Esophagus muscularis mucosa (tissue), 4 donors: ENCODE data around the gene ZNF385C. TPM values are rescaled to one million over a fixed set of nuclear protein-coding genes. Genes with fewer than 3 reads are reported as not detected.

Experiments used
- DNase-seq: peaks from one replicate; pipeline ENCODE4 v3.0.0-alpha.2; 2017; ENCODE audit errors: extremely low spot score
- H3K27ac ChIP-seq, 4 donors: fragments of 200-600 bp; sonication (generic); replicated peaks in 1 of 4; 1 replicate in 3 of 4; 2 replicates in 1 of 4; pipeline ENCODE4 v1.5.1; 2016 to 2019; ENCODE audit warnings: mild to moderate bottlenecking in 1 of 4
- H3K27me3 ChIP-seq, 4 donors: fragments of 200-600 bp; sonication (generic); one replicate each; pipeline versions ENCODE4 v1.5.1 to v1.6.0; 2016 to 2019
- H3K36me3 ChIP-seq, 4 donors: fragments of 200-600 bp; sonication (generic); one replicate each; pipeline ENCODE4 v1.5.1; 2016 to 2019
- H3K4me1 ChIP-seq, 4 donors: fragments of 200-600 bp; sonication (generic); one replicate each; pipeline ENCODE4 v1.5.1; 2016 to 2019
- H3K4me3 ChIP-seq, 4 donors: fragments of 200-600 bp; sonication (generic); 1 replicate in 2 of 4; 2 replicates in 2 of 4; pipeline ENCODE4 v1.5.1; 2016 to 2019; ENCODE audit warnings: mild to moderate bottlenecking in 4 of 4, moderate library complexity in 1 of 4
- H3K9me3 ChIP-seq, 4 donors: fragments of 200-600 bp; sonication (generic); 1 replicate in 3 of 4; 2 replicates in 1 of 4; pipeline ENCODE4 v1.5.1; 2016 to 2019
- CTCF ChIP-seq, 3 experiments: fragments of 200-600 bp in 2 of 3; fragments of 450-650 bp in 1 of 3; sonication (generic) in 2 of 3; IDR thresholded peaks; one replicate each; pipeline ENCODE4 v1.5.1; 2017 to 2019; ENCODE audit warnings: antibody characterized with exemption in 3 of 3, mild to moderate bottlenecking in 2 of 3, moderate library complexity in 1 of 3
- EP300 ChIP-seq: sonication (generic); formaldehyde crosslinking; IDR thresholded peaks from one replicate; pipeline ENCODE4 v1.6.1; 2017; ENCODE audit warnings: antibody characterized with exemption
- POLR2A ChIP-seq: fragments of 450-650 bp; IDR thresholded peaks from one replicate; pipeline ENCODE4 v1.6.1; 2017; ENCODE audit warnings: antibody characterized with exemption, moderate library complexity, mild to moderate bottlenecking, low read depth
- POLR2AphosphoS5 ChIP-seq, 2 donors: sonication (generic); formaldehyde crosslinking; IDR thresholded peaks; one replicate each; pipeline ENCODE4 v1.6.1; 2017; ENCODE audit warnings: antibody characterized with exemption in 2 of 2
- WGBS: methylation state at CpG from one replicate; pipeline ENCODE4 v1.1.5; 2018; 5-methylcytosine and 5-hydroxymethylcytosine counted together
- intact Hi-C: fragments of 100-400 bp; cut with DNase I; formaldehyde crosslinking; loops from one replicate; pipeline ENCODE4 v1.15.1; 2023
- total RNA-seq, 4 donors: library from RNA; depleted of rRNA; stranded (reverse); fragments of >200 nt; gene quantifications; one replicate each; pipeline versions ENCODE4 v1.1.0 to v1.2.1, GENCODE V29; 2016

The ZNF385C gene
- total RNA-seq, 4 donors from 2014 or later, result 0.39 to 0.42 TPM; not detected in 2

- no peak overlapping the region for H3K4me3 ChIP-seq
- peaks cover 0 to 11% (median 7%) of the 10 kb centered on the region in 4 donors for H3K4me1 ChIP-seq
- peaks cover 0 to 7% (median 0%) of the 10 kb centered on the region in 4 donors for H3K36me3 ChIP-seq
- DNase-seq, result no peak
- H3K27ac ChIP-seq, result no peak overlapping the region
- H3K27me3 ChIP-seq, result peaks cover 0 to 55% (median 6%) of the 10 kb centered on the region in 4 donors
- intact Hi-C loops, result no loop called here
- WGBS, result 81% methylated on average over 5 of the region's 5 CpGs
- no peak for TF ChIP-seq CTCF (IDR thresholded peaks at IDR 0.05)
- TF ChIP-seq POLR2A, result no peak
- no peak for TF ChIP-seq EP300
- TF ChIP-seq POLR2AphosphoS5 (IDR thresholded peaks at IDR 0.05), result no peak
- H3K9me3 ChIP-seq, result no peaks in the 10 kb centered on the region
Measured at GRCh38 chr17:42038221-42038973, 59.9 kb downstream of the ZNF385C start.

- no peaks in the 10 kb centered on the region for H3K36me3 ChIP-seq
- no peak for DNase-seq
- no peaks in the 10 kb centered on the region for H3K4me1 ChIP-seq
- WGBS, result 49% methylated on average over 5 of the region's 6 CpGs
- intact Hi-C loops, result no loop called here
- H3K9me3 ChIP-seq, result no peaks in the 10 kb centered on the region
- H3K27me3 ChIP-seq, result peaks cover 0 to 55% (median under 1%) of the 10 kb centered on the region in 4 donors
- no peak overlapping the region for H3K4me3 ChIP-seq
- H3K27ac ChIP-seq, result no peak overlapping the region
- TF ChIP-seq POLR2A (no peak), CTCF (IDR thresholded peaks at IDR 0.05) (no peak)
Measured at GRCh38 chr17:42034059-42034458, 64.2 kb downstream of the ZNF385C start.

GRCh38 chr17:42031584-42031983 lies 66.7 kb downstream of the ZNF385C start:
- H3K4me1 ChIP-seq, result peaks cover 0 to 6% (median 2%) of the 10 kb centered on the region in 4 donors
- intact Hi-C loops, result no loop called here
- H3K36me3 ChIP-seq, result no peaks in the 10 kb centered on the region
- no peak for TF ChIP-seq POLR2AphosphoS5 (IDR thresholded peaks at IDR 0.05)
- TF ChIP-seq CTCF (IDR thresholded peaks at IDR 0.05), result no peak
- TF ChIP-seq EP300, result no peak
- TF ChIP-seq POLR2A, result no peak
- peaks cover 0 to 56% (median 7%) of the 10 kb centered on the region in 4 donors for H3K27me3 ChIP-seq
- WGBS, result 44% methylated on average over 6 of the region's 6 CpGs
- DNase-seq, result no peak
- H3K9me3 ChIP-seq, result no peaks in the 10 kb centered on the region
- H3K4me3 ChIP-seq, result no peak overlapping the region
- no peak overlapping the region for H3K27ac ChIP-seq

GRCh38 chr17:42028791-42029127 lies 69.5 kb downstream of the ZNF385C start:
- no peak for TF ChIP-seq POLR2A
- no peak for TF ChIP-seq POLR2AphosphoS5 (IDR thresholded peaks at IDR 0.05)
- no peak for DNase-seq
- Histone ChIP-seq H3K27ac (no peak overlapping the region), H3K27me3 (peaks cover 0 to 42% (median 7%) of the 10 kb centered on the region in 4 donors), H3K9me3 (no peaks in the 10 kb centered on the region), H3K4me1 (peaks cover 15 to 27% (median 19%) of the 10 kb centered on the region in 4 donors), H3K36me3 (peaks cover 4 to 7% (median 5%) of the 10 kb centered on the region in 4 donors), H3K4me3 (no peak overlapping the region)
- intact Hi-C loops, result no loop called here
- WGBS, result 69% methylated on average over 7 of the region's 7 CpGs

GRCh38 chr17:42027961-42028790 lies 70.1 kb downstream of the ZNF385C start:
- WGBS, result 58% methylated on average over 9 of the region's 19 CpGs
- peaks cover 10 to 13% (median 11%) of the 10 kb centered on the region in 4 donors for H3K36me3 ChIP-seq
- intact Hi-C loops, result loop anchor here (2.0 kb wide), 1 partner anchor 89 kb away; no protein-coding TSS in a partner anchor
- H3K4me3 ChIP-seq, result no peak overlapping the region
- DNase-seq, result no peak
- H3K9me3 ChIP-seq, result no peaks in the 10 kb centered on the region
- peaks cover 0 to 36% (median 7%) of the 10 kb centered on the region in 4 donors for H3K27me3 ChIP-seq
- H3K4me1 ChIP-seq, result peaks cover 18 to 27% (median 19%) of the 10 kb centered on the region in 4 donors
- no peak overlapping the region for H3K27ac ChIP-seq
- no peak for TF ChIP-seq POLR2AphosphoS5 (IDR thresholded peaks at IDR 0.05)
- TF ChIP-seq EP300, result no peak
- TF ChIP-seq POLR2A, result no peak
- TF ChIP-seq CTCF (IDR thresholded peaks at IDR 0.05), result no peak
